ENCODE results near the gene ANKRD23. TPM values are rescaled to one million over a fixed set of nuclear protein-coding genes. Genes with fewer than 3 reads are reported as not detected.

Gene ANKRD23
- total and polyA plus RNA-seq, 2 of the 4 experiments (the other 2 are of a cell fraction): 0.54 to 1.5 TPM

DNA sequence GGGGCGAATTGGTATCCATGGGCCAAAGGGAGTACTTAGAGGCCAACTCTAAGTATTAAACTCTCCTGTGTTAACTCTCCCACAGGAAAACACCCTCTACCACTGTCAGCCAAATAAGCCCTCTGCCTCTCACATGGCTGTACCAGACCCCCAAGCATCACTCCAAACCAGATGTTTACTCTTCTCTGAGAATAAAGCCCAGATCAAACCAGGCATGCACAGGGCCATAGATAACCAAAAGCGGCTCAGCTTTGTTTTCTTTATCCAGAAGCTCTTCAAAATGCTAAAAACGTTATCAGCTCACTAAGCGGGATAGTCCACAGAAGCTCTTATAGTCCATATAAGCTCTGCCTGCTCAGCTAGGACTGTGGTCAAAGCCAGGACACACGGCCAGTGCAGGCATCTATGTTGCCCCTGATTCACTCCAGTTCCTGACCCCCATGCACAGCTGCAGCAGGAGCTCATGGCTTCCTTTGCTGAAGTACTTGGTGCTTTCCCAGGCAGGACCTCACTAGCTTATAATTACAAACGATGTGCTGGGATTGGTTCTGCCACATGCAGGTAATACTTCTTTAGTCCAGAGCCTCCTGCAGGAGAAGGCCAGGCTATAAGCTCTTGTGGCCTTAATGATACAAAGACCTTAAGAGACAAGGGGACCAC is 47.0 kb upstream of the ANKRD23 start:
- DNase-seq (peak; percentile 43), ATAC-seq (ENCODE audit: low read depth) (no peak)
- in situ Hi-C loops (cut with MboI; ENCODE audit: low sequenced_read_pairs): no loop called here
- ChIA-PET POLR2A (ENCODE audit: unreplicated experiment) (no interaction called here), CTCF (no interaction called here)
- H4K20me1 ChIP-seq (ENCODE audit: insufficient read depth, low read length): no peaks in the 10 kb centered on the region
- peak overlapping the region; percentile 80 for H2AFZ ChIP-seq (replicated peaks; ENCODE audit: low read length, poor library complexity)
- peak overlapping the region; percentile 96 for H3K14ac ChIP-seq (replicated peaks; ENCODE audit: low read depth, low read length)
- no peak overlapping the region for H3K56ac ChIP-seq (ENCODE audit: extremely low read depth, insufficient read depth, low read length)
- no peak overlapping the region for H3K18ac ChIP-seq (ENCODE audit: low read depth, low read length)
- H4K8ac ChIP-seq (ENCODE audit: low read depth in 2 of 2, low read length in 2 of 2): peak overlapping the region; percentile 37 to 55; a peak in 2 of 4 replicates
- no peaks in the 10 kb centered on the region for H3K36me3 ChIP-seq (ENCODE audit: control insufficient read depth, insufficient read depth, low read length)
- H2BK5ac ChIP-seq (ENCODE audit: low read depth, low read length, poor library complexity, severe bottlenecking): no peak overlapping the region
- H2AK5ac ChIP-seq (ENCODE audit: low read depth, low read length): peak overlapping the region; percentile 71
- dilution Hi-C loops (cut with HindIII; ENCODE audit: low sequenced_read_pairs, unreplicated experiment): no loop called here
- no peaks in the 10 kb centered on the region for H3K79me1 ChIP-seq (ENCODE audit: low read depth in 1 of 2, low read length in 2 of 2)
- H3K9me3 ChIP-seq (ENCODE audit: control insufficient read depth, insufficient read depth, low read length): no peaks in the 10 kb centered on the region
- peak overlapping the region; percentile 11 for H2AK9ac ChIP-seq (replicated peaks; ENCODE audit: low read depth, low read length, poor library complexity)
- H3K4me3 ChIP-seq (ENCODE audit: insufficient read depth, low read depth, low read length): no peak overlapping the region
- peaks cover 13% of the 10 kb centered on the region for H3K9me1 ChIP-seq (ENCODE audit: insufficient read depth, low read length)
- H4K5ac ChIP-seq (ENCODE audit: low read depth, low read length): no peak overlapping the region; the same call in 1 of the 2 replicates
- peak overlapping the region; percentile 87 for H2BK120ac ChIP-seq (ENCODE audit: low read depth, low read length)
- no peak overlapping the region for H3K27ac ChIP-seq (ENCODE audit: insufficient read depth, low read length)
- H3K4ac ChIP-seq (ENCODE audit: low read depth, low read length): peak overlapping the region; percentile 89
- H3K4me2 ChIP-seq (ENCODE audit: low read depth, low read length): no peak overlapping the region; the same call in 1 of the 2 replicates
- peak overlapping the region; percentile 74; the same call in 1 of the 2 replicates for H4K91ac ChIP-seq (ENCODE audit: insufficient read depth, low read depth, low read length)
- H3K23ac ChIP-seq (ENCODE audit: low read depth, low read length): no peak overlapping the region
- 0 out of 3 replicates have a peak overlapping the region, but pooled peaks have one; percentile 26 for H2BK15ac ChIP-seq (ENCODE audit: low read depth, low read length)
- 44% methylated on average over 4 of the region's 6 CpGs; no CpG with 5 or more reads in 1 of the 2 experiments for WGBS, 2 experiments (ENCODE audit: extremely low coverage in 2 of 2, insufficient read length in 1 of 2)
- H3K27me3 ChIP-seq (ENCODE audit: control insufficient read depth, insufficient read depth, low read length): no peaks in the 10 kb centered on the region; the same call in 1 of the 2 replicates
- peaks cover 14% of the 10 kb centered on the region for H3K4me1 ChIP-seq (ENCODE audit: control insufficient read depth, insufficient read depth, low read length)
- peak overlapping the region; percentile 50; the same call in 1 of the 2 replicates for H2BK20ac ChIP-seq (ENCODE audit: low read depth, low read length)
- BruUV-seq (replicated peaks): no TSS peak
- no peak overlapping the region for H3K9ac ChIP-seq (ENCODE audit: low read depth, low read length)
- intact Hi-C loops (cut with micrococcal nuclease): no loop called here
- no peak for TF ChIP-seq RAD21 (IDR thresholded peaks at IDR 0.05; ENCODE audit: low read length)
- no peak for TF ChIP-seq MXI1 (IDR thresholded peaks at IDR 0.05; ENCODE audit: borderline replicate concordance, low read depth, low read length)
- no peak for TF ChIP-seq CHD1 (IDR thresholded peaks at IDR 0.05; ENCODE audit: low read depth, low read length)
- no peak for TF ChIP-seq CEBPB (IDR thresholded peaks at IDR 0.05; ENCODE audit: low read depth, low read length)
- no peak for TF ChIP-seq NFE2L2 (IDR thresholded peaks at IDR 0.05; ENCODE audit: low read depth, low read length)
- TF ChIP-seq MAZ (IDR thresholded peaks at IDR 0.05; ENCODE audit: borderline replicate concordance, low read depth, low read length): no peak
- TF ChIP-seq, protein P1, sequence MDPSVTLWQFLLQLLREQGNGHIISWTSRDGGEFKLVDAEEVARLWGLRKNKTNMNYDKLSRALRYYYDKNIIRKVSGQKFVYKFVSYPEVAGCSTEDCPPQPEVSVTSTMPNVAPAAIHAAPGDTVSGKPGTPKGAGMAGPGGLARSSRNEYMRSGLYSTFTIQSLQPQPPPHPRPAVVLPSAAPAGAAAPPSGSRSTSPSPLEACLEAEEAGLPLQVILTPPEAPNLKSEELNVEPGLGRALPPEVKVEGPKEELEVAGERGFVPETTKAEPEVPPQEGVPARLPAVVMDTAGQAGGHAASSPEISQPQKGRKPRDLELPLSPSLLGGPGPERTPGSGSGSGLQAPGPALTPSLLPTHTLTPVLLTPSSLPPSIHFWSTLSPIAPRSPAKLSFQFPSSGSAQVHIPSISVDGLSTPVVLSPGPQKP (IDR thresholded peaks at IDR 0.05; ENCODE audit: borderline replicate concordance, low read depth, low read length): no peak
- TF ChIP-seq BHLHE40 (IDR thresholded peaks at IDR 0.05; ENCODE audit: low read depth, low read length): no peak
- TF ChIP-seq POLR2A (IDR thresholded peaks at IDR 0.05; ENCODE audit: low read depth, low read length): no peak
- TF ChIP-seq RFX5 (IDR thresholded peaks at IDR 0.05; ENCODE audit: low read depth, low read length): no peak
- TF ChIP-seq FOS (IDR thresholded peaks at IDR 0.05; ENCODE audit: low read depth, low read length): no peak
- no peak for TF ChIP-seq SMC3 (IDR thresholded peaks at IDR 0.05; ENCODE audit: low read depth, low read length)
- no peak for TF ChIP-seq MAFK (IDR thresholded peaks at IDR 0.05; ENCODE audit: low read depth, low read length)
- TF ChIP-seq, protein P2, sequence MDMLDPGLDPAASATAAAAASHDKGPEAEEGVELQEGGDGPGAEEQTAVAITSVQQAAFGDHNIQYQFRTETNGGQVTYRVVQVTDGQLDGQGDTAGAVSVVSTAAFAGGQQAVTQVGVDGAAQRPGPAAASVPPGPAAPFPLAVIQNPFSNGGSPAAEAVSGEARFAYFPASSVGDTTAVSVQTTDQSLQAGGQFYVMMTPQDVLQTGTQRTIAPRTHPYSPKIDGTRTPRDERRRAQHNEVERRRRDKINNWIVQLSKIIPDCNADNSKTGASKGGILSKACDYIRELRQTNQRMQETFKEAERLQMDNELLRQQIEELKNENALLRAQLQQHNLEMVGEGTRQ (IDR thresholded peaks at IDR 0.05; ENCODE audit: low read depth, low read length): no peak
- TF ChIP-seq, protein P3, sequence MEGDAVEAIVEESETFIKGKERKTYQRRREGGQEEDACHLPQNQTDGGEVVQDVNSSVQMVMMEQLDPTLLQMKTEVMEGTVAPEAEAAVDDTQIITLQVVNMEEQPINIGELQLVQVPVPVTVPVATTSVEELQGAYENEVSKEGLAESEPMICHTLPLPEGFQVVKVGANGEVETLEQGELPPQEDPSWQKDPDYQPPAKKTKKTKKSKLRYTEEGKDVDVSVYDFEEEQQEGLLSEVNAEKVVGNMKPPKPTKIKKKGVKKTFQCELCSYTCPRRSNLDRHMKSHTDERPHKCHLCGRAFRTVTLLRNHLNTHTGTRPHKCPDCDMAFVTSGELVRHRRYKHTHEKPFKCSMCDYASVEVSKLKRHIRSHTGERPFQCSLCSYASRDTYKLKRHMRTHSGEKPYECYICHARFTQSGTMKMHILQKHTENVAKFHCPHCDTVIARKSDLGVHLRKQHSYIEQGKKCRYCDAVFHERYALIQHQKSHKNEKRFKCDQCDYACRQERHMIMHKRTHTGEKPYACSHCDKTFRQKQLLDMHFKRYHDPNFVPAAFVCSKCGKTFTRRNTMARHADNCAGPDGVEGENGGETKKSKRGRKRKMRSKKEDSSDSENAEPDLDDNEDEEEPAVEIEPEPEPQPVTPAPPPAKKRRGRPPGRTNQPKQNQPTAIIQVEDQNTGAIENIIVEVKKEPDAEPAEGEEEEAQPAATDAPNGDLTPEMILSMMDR (conservative IDR thresholded peaks at IDR 0.05; ENCODE audit: low read depth, low read length): no peak

All from IMR-90 (cell line).